Daoy (cell line): ENCODE data around the gene LYPD6B. TPM values are rescaled to one million over a fixed set of nuclear protein-coding genes. Genes with fewer than 3 reads are reported as not detected.
"Not testable (repeated sequence)": the region's sequence is repeated elsewhere in the genome, so short reads cannot be mapped to it uniquely, and the experiment has no call there.

Experiments
- DNase-seq: peaks from one replicate; pipeline ENCODE4 v3.0.0-alpha.2; 2015; ENCODE audit warnings: low read depth
- total RNA-seq: library from RNA; depleted of rRNA; stranded (reverse); fragments of >200 nt; shearing (Covaris generic); gene quantifications from 2 replicates; pipeline ENCODE4 v1.2.3, GENCODE V29; 2014

The LYPD6B gene
- total RNA-seq, 1 experiment from 2014 or later: 10.2 TPM

GRCh38 chr2:149200109-149200520, 161.6 kb downstream of the LYPD6B start:
- peak; percentile 38 for DNase-seq

- DNase-seq: peak; percentile 39
Measured at GRCh38 chr2:149204686-149205085, 166.2 kb downstream of the LYPD6B start.

- DNase-seq: no peak
Measured at GRCh38 chr2:149205143-149205542, 166.6 kb downstream of the LYPD6B start.

GRCh38 chr2:149213764-149214493, 175.4 kb downstream of the LYPD6B start:
- no peak for DNase-seq

- DNase-seq: no peak
Measured at GRCh38 chr2:149218497-149218896, 180.0 kb downstream of the LYPD6B start.

GRCh38 chr2:149219856-149220255, 181.4 kb downstream of the LYPD6B start:
- DNase-seq: no peak

GRCh38 chr2:149221002-149221401, 182.5 kb downstream of the LYPD6B start:
- DNase-seq: no peak

- peak; percentile 12 for DNase-seq
Measured at GRCh38 chr2:149221898-149222297, 183.4 kb downstream of the LYPD6B start.

- no peak for DNase-seq
Measured at GRCh38 chr2:149223472-149224095, 185.1 kb downstream of the LYPD6B start.

GRCh38 chr2:149224543-149224942, 186.0 kb downstream of the LYPD6B start:
- DNase-seq: no peak

- peak; percentile 44 for DNase-seq
Measured at GRCh38 chr2:149225446-149225845, 186.9 kb downstream of the LYPD6B start.

- DNase-seq: no peak
Measured at GRCh38 chr2:149226790-149227189, 188.3 kb downstream of the LYPD6B start.

- DNase-seq: no peak
Measured at GRCh38 chr2:149235816-149236375, 197.4 kb downstream of the LYPD6B start.

- DNase-seq: no peak
Measured at GRCh38 chr2:149236410-149236809, 197.9 kb downstream of the LYPD6B start.

GRCh38 chr2:149246186-149246585, 207.7 kb downstream of the LYPD6B start:
- no peak for DNase-seq

GRCh38 chr2:149251436-149251835, 212.9 kb downstream of the LYPD6B start:
- DNase-seq: not testable (repeated sequence)

GRCh38 chr2:149256877-149257276, 218.4 kb downstream of the LYPD6B start:
- DNase-seq: not testable (repeated sequence)

GRCh38 chr2:149258531-149258930, 220.0 kb downstream of the LYPD6B start:
- DNase-seq: no peak

- DNase-seq: no peak
Measured at GRCh38 chr2:149259136-149259535, 220.6 kb downstream of the LYPD6B start.

GRCh38 chr2:149261692-149262091, 223.2 kb downstream of the LYPD6B start:
- no peak for DNase-seq
